Panc1 (cell line): ENCODE results near the gene SMIM13. TPM values are rescaled to one million over a fixed set of nuclear protein-coding genes. Genes with fewer than 3 reads are reported as not detected.

Experiments used
- ATAC-seq: fragments of 200-7000 bp; cut with Tn5 transposase; 2 replicates; pipeline ENCODE4 v1.9.1; 2020; ENCODE audit warnings: mild to moderate bottlenecking, moderate library complexity
- BruUV-seq: library from RNA; stranded (reverse); fragments of 400-500 nt; replicated peaks from 2 replicates; lab custom pipeline; 2021; lab: Mats Ljungman, UMichigan
- CTCF ChIA-PET: fragments of 300-600 bp; sonication (Branson Sonifier 250); formaldehyde crosslinking; loops from one replicate; lab custom pipeline; 2022; ENCODE audit warnings: antibody characterized with exemption; lab: Charles Lee
- POLR2A ChIA-PET: fragments of 300-600 bp; sonication (Branson Sonifier 250); formaldehyde crosslinking; loops from one replicate; lab custom pipeline; 2022; ENCODE audit warnings: antibody characterized with exemption; lab: Charles Lee
- DNase-seq: peaks from one replicate; pipeline ENCODE4 v3.0.0-alpha.2; 2010; ENCODE audit warnings: low read depth, low spot score
- H3K27ac ChIP-seq: 2 replicates; pipeline ENCODE4 v1.5.1; 2011; ENCODE audit warnings: mild to moderate bottlenecking, low read length, inconsistent platforms
- H3K27me3 ChIP-seq: fragments of 200-500 bp; sonication (Bioruptor generic); 2 replicates; pipeline ENCODE4 v1.6.0; 2014; ENCODE audit warnings: low read length, inconsistent platforms; ENCODE audit not compliant: control insufficient read depth, insufficient read depth
- H3K36me3 ChIP-seq: fragments of 200-500 bp; sonication (Bioruptor generic); 2 replicates; pipeline ENCODE4 v1.5.1; 2014; ENCODE audit warnings: inconsistent platforms, mild to moderate bottlenecking, low read length, moderate library complexity; ENCODE audit not compliant: control insufficient read depth, insufficient read depth
- H3K4me1 ChIP-seq: 2 replicates; pipeline ENCODE4 v1.5.1; 2011; ENCODE audit warnings: inconsistent platforms, mild to moderate bottlenecking, low read length, moderate library complexity; ENCODE audit not compliant: control insufficient read depth, insufficient read depth
- H3K4me3 ChIP-seq, 2 experiments: 2 replicates each; pipeline ENCODE4 v1.5.1; 2011 to 2012; ENCODE audit warnings: low read depth in 2 of 2, low read length in 2 of 2, mild to moderate bottlenecking in 2 of 2, inconsistent platforms in 1 of 2, moderate library complexity in 1 of 2
- H3K9me3 ChIP-seq: fragments of 200-500 bp; sonication (Bioruptor generic); 2 replicates; pipeline ENCODE4 v1.5.1; 2014; ENCODE audit warnings: low read depth, mild to moderate bottlenecking, inconsistent platforms, low read length, moderate library complexity; ENCODE audit not compliant: control insufficient read depth, insufficient read depth
- CTCF ChIP-seq: fragments of 450-650 bp; IDR thresholded peaks from 2 replicates; pipeline ENCODE4 v1.5.1; 2017; ENCODE audit warnings: mild to moderate bottlenecking
- POLR2AphosphoS5 ChIP-seq: IDR thresholded peaks from 2 replicates; pipeline ENCODE4 v1.6.1; 2012; ENCODE audit warnings: mild to moderate bottlenecking, low read depth, low read length, moderate library complexity
- REST ChIP-seq, 2 experiments: IDR thresholded peaks; 2 replicates each; pipeline ENCODE4 v1.6.1; 2011 to 2012; ENCODE audit warnings: low read depth in 2 of 2, control low read depth in 1 of 2, low read length in 1 of 2, mild to moderate bottlenecking in 1 of 2, moderate library complexity in 1 of 2; ENCODE audit not compliant: insufficient read depth in 1 of 2
- SIN3A ChIP-seq: IDR thresholded peaks from 2 replicates; pipeline ENCODE4 v1.6.1; 2012; ENCODE audit warnings: low read depth, mild to moderate bottlenecking, low read length, moderate library complexity, borderline replicate concordance; ENCODE audit not compliant: insufficient read depth
- TCF7L2 ChIP-seq: IDR thresholded peaks from 2 replicates; pipeline ENCODE4 v1.6.1; 2011; ENCODE audit warnings: mild to moderate bottlenecking, low read depth, low read length, inconsistent platforms
- in situ Hi-C: cut with HindIII; loops from 2 replicates; pipeline ENCODE4 v1.10.0; 2016; ENCODE audit warnings: low sequenced_read_pairs, low pct_unique_long_range_greater_than_20kb
- intact Hi-C: fragments of 100-400 bp; cut with micrococcal nuclease; formaldehyde crosslinking; loops from one replicate; pipeline ENCODE4 v1.10.0; 2022; ENCODE audit not compliant: unreplicated experiment
- total RNA-seq: library from RNA; stranded (reverse); gene quantifications from one replicate; pipeline ENCODE4 v1.2.1, GENCODE V29; 2021; ENCODE audit not compliant: unreplicated experiment

The SMIM13 gene
- total RNA-seq, 1 experiment from 2014 or later, result 17.6 TPM

GRCh38 chr6:11108726-11109125 is 15.1 kb downstream of the SMIM13 start:
- intact Hi-C loops (no loop called here), in situ Hi-C loops (no loop called here)
- H3K9me3 ChIP-seq, result no peaks in the 10 kb centered on the region
- ChIA-PET POLR2A (no interaction called here), CTCF (no interaction called here)
- no peaks in the 10 kb centered on the region for H3K27me3 ChIP-seq
- ATAC-seq, result no peak
- BruUV-seq, result no TSS peak
- no peak for DNase-seq
- no peaks in the 10 kb centered on the region for H3K36me3 ChIP-seq
- H3K4me1 ChIP-seq, result no peaks in the 10 kb centered on the region
- TF ChIP-seq TCF7L2 (no peak), REST (IDR thresholded peaks at IDR 0.05; ENCODE audit: insufficient read depth in 1 of 2, low read depth in 2 of 2, low read length in 1 of 2) (no peak), CTCF (no peak), SIN3A (no peak), POLR2AphosphoS5 (no peak)
- no peak overlapping the region for H3K4me3 ChIP-seq
- no peak overlapping the region for H3K27ac ChIP-seq

GRCh38 chr6:11110921-11111768 is 17.5 kb downstream of the SMIM13 start, which contains the start of gene ERVFRD-1:
Gene ERVFRD-1, minus strand, starts transcription at chr6:11111725. Its CDS starts 6,415 bp downstream, at chr6:11105310.
- Histone ChIP-seq H3K9me3 (no peaks in the 10 kb centered on the region), H3K36me3 (no peaks in the 10 kb centered on the region), H3K4me3 (no peak within 1 kb of the TSS), H3K27ac (no peak within 1 kb of the TSS), H3K4me1 (no peaks in the 10 kb centered on the region), H3K27me3 (no peaks in the 10 kb centered on the region)
- in situ Hi-C loops, result no loop called here
- DNase-seq (no peak), ATAC-seq (peak; percentile 26; the same call in 1 of the 2 replicates)
- CTCF ChIA-PET, result no interaction called here
- BruUV-seq, result no TSS peak
- POLR2A ChIA-PET, result no interaction called here
- intact Hi-C loops, result no loop called here
- no peak for TF ChIP-seq CTCF
- no peak for TF ChIP-seq POLR2AphosphoS5
- no peak for TF ChIP-seq REST (IDR thresholded peaks at IDR 0.05; ENCODE audit: insufficient read depth in 1 of 2, low read depth in 2 of 2, low read length in 1 of 2)
- no peak for TF ChIP-seq SIN3A
- no peak for TF ChIP-seq TCF7L2
